Uterus (tissue), 4 donors: ENCODE results near the gene IL17F. TPM values are rescaled to one million over a fixed set of nuclear protein-coding genes. Genes with fewer than 3 reads are reported as not detected.

Source experiments
- DNase-seq, 2 donors: peaks; one replicate each; pipeline ENCODE4 v3.0.0-alpha.2; 2019 to 2020
- H3K27ac ChIP-seq, 2 donors: fragments of 200-600 bp; sonication (generic); 1 replicate in 1 of 2; 2 replicates in 1 of 2; pipeline ENCODE4 v1.5.1; 2016 to 2018
- H3K27me3 ChIP-seq, 2 donors: fragments of 200-600 bp; sonication (generic); one replicate each; pipeline ENCODE4 v1.5.1; 2018 to 2019; ENCODE audit warnings: control low read depth in 1 of 2
- H3K36me3 ChIP-seq, 2 donors: fragments of 200-600 bp; sonication (generic); one replicate each; pipeline ENCODE4 v1.5.1; 2019; ENCODE audit warnings: control low read depth in 1 of 2
- H3K4me1 ChIP-seq, 2 donors: fragments of 200-600 bp; sonication (generic); one replicate each; pipeline ENCODE4 v1.5.1; 2018 to 2019; ENCODE audit warnings: control low read depth in 1 of 2
- H3K4me3 ChIP-seq, 2 donors: fragments of 200-600 bp; sonication (generic); 1 replicate in 1 of 2; 2 replicates in 1 of 2; pipeline ENCODE4 v1.5.1; 2018 to 2019; ENCODE audit warnings: mild to moderate bottlenecking in 1 of 2
- H3K9me3 ChIP-seq, 2 donors: fragments of 200-600 bp; sonication (generic); one replicate each; pipeline ENCODE4 v1.5.1; 2019; ENCODE audit warnings: control low read depth in 1 of 2
- CTCF ChIP-seq, 4 experiments: fragments of 200-600 bp in 2 of 4; fragments of 450-650 bp in 2 of 4; sonication (generic) in 2 of 4; IDR thresholded peaks; one replicate each; pipeline ENCODE4 v1.5.1; 2016 to 2019; ENCODE audit warnings: antibody characterized with exemption in 4 of 4, mild to moderate bottlenecking in 2 of 4, moderate library complexity in 1 of 4
- POLR2A ChIP-seq, 2 donors: fragments of 450-650 bp; IDR thresholded peaks; one replicate each; pipeline ENCODE4 v1.6.1; 2016; ENCODE audit warnings: antibody characterized with exemption in 2 of 2, mild to moderate bottlenecking in 1 of 2, moderate library complexity in 1 of 2
- intact Hi-C: fragments of 100-400 bp; cut with DNase I; formaldehyde crosslinking; loops from one replicate; pipeline ENCODE4 v1.15.1; 2023; ENCODE audit warnings: low total_unique reads
- total RNA-seq, 4 donors: library from RNA; depleted of rRNA in 3 of 4; stranded (reverse); fragments of >200 nt in 3 of 4; gene quantifications; one replicate each; pipeline versions ENCODE4 v1.1.0 to v1.2.4, GENCODE V29; 2014 to 2023
- donor health status: DM: yes; HTN: yes; CAD: no.

The IL17F gene
- total RNA-seq, 4 donors from 2014 or later: not detected

GRCh38 chr6:52190409-52190808 lies 53.9 kb downstream of the IL17F start:
- Histone ChIP-seq H3K27me3 (no peaks in the 10 kb centered on the region), H3K27ac (no peak overlapping the region), H3K9me3 (no peaks in the 10 kb centered on the region), H3K4me3 (no peak overlapping the region), H3K4me1 (no peaks in the 10 kb centered on the region), H3K36me3 (no peaks in the 10 kb centered on the region)
- DNase-seq: no peak
- no peak for TF ChIP-seq CTCF (IDR thresholded peaks at IDR 0.05)
- TF ChIP-seq POLR2A (IDR thresholded peaks at IDR 0.05): no peak
- intact Hi-C loops: loop anchor here (10.0 kb wide), 1 partner anchor 1316 kb away; no protein-coding TSS in a partner anchor

GRCh38 chr6:52189974-52190373 lies 54.3 kb downstream of the IL17F start:
- intact Hi-C loops: loop anchor here (10.0 kb wide), 1 partner anchor 1315 kb away; no protein-coding TSS in a partner anchor
- Histone ChIP-seq H3K36me3 (no peaks in the 10 kb centered on the region), H3K4me3 (no peak overlapping the region), H3K27ac (no peak overlapping the region), H3K27me3 (no peaks in the 10 kb centered on the region), H3K9me3 (no peaks in the 10 kb centered on the region), H3K4me1 (no peaks in the 10 kb centered on the region)
- no peak for DNase-seq
- TF ChIP-seq CTCF (IDR thresholded peaks at IDR 0.05) (no peak), POLR2A (IDR thresholded peaks at IDR 0.05) (no peak)

DNA sequence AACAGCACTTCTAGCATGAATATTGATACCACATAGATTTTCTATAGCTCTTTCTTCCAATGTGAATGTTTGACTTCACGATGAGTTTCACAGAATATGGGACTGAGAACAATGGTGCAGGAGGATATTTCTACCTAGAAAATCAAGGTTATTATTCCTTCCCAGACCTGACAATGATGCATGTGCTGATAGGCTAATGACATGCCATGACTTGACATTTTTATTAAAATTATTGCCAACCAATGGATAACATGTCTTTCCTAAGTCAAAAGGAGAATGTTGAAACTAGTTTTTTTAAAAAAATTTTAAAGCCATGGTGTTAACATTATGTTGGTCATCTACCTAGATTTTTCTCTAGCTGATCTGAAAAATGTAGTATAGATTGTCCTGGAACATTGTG lies 57.2 kb downstream of the IL17F start:
- intact Hi-C loops: no loop called here
- no peak for DNase-seq
- Histone ChIP-seq H3K27me3 (no peaks in the 10 kb centered on the region), H3K9me3 (no peaks in the 10 kb centered on the region), H3K4me3 (no peak overlapping the region), H3K27ac (no peak overlapping the region), H3K36me3 (no peaks in the 10 kb centered on the region), H3K4me1 (no peaks in the 10 kb centered on the region)
- TF ChIP-seq POLR2A (IDR thresholded peaks at IDR 0.05) (no peak), CTCF (IDR thresholded peaks at IDR 0.05) (no peak)

Other genes starting within 250 kb of the IL17F start
- under 1 TPM in 3 of 4 donors, not detected in 1; 0.09 to 0.83 (median 0.29) TPM for gene PKHD1, start 156.9 kb downstream of the IL17F start, total RNA-seq
- under 1 TPM in 1 of 4 donors, not detected in 3; 0.40 TPM for gene IL17A, start 58.1 kb downstream of the IL17F start, total RNA-seq
- 100 to 1,000 TPM in 1 of 4 donors, 10 to 100 TPM in 3; 21.8 to 120 (median 64.7) TPM for gene MCM3, start 40.2 kb upstream of the IL17F start, total RNA-seq
- 10 to 100 TPM; 12.3 to 24.7 (median 13.9) TPM for gene PAQR8, start 117.7 kb upstream of the IL17F start, total RNA-seq
- 10 to 100 TPM; 15.6 to 63.0 (median 29.5) TPM for gene EFHC1, start 175.8 kb upstream of the IL17F start, total RNA-seq